Measurements from ENCODE around the gene PRRT1.
A peak's percentile ranks its signal among the peaks of the same experiment; 100 is the strongest.

The PRRT1 gene

DNA sequence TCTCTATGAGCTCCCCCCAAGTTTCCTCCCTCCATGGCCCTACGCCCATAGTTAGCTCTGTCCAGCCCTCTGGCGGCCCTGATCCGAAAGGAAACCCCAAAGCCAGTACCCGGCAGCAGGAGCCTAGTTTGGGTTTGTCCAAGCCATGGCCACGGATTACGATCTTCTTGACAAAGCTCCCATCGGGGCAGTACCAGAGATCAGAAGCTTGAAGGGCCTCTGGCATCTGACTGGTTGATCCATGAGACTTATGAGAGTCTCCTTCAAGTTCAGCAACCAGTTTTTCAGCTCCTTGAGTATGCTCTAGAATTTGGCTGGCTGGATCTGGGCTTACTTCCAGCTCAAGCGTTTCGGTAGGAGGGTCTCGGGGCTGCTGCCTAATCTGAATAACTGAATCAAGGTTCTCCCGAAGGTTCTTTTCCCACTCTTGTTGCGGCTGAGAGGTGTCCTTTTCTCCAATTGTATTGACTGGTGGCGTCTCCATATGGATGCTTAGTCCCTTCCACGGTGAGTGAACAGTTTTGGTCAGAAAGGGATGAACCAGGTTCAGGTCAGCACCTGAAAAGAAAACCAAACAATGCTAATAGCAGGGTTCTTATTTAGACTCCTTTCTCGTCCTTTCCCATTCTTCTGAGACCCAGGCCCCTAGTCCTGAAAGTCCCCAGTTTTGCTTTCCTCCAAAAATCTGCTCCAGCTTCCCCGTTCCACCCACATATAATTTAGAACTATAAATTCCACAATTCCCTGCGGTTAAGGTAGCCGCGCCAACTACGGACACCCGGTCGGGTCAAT, 22.2 kb downstream of the PRRT1 start:
- TF ChIP-seq, protein P1, sequence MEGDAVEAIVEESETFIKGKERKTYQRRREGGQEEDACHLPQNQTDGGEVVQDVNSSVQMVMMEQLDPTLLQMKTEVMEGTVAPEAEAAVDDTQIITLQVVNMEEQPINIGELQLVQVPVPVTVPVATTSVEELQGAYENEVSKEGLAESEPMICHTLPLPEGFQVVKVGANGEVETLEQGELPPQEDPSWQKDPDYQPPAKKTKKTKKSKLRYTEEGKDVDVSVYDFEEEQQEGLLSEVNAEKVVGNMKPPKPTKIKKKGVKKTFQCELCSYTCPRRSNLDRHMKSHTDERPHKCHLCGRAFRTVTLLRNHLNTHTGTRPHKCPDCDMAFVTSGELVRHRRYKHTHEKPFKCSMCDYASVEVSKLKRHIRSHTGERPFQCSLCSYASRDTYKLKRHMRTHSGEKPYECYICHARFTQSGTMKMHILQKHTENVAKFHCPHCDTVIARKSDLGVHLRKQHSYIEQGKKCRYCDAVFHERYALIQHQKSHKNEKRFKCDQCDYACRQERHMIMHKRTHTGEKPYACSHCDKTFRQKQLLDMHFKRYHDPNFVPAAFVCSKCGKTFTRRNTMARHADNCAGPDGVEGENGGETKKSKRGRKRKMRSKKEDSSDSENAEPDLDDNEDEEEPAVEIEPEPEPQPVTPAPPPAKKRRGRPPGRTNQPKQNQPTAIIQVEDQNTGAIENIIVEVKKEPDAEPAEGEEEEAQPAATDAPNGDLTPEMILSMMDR (IDR thresholded peaks at IDR 0.05; ENCODE audit: extremely low read depth, insufficient read depth, missing control alignments): no peak
- in situ Hi-C loops (cut with MboI; ENCODE audit: low pct_unique_long_range_greater_than_20kb, low sequenced_read_pairs, unreplicated experiment): no loop called here
- no peak for DNase-seq (ENCODE audit: low spot score)

DNA sequence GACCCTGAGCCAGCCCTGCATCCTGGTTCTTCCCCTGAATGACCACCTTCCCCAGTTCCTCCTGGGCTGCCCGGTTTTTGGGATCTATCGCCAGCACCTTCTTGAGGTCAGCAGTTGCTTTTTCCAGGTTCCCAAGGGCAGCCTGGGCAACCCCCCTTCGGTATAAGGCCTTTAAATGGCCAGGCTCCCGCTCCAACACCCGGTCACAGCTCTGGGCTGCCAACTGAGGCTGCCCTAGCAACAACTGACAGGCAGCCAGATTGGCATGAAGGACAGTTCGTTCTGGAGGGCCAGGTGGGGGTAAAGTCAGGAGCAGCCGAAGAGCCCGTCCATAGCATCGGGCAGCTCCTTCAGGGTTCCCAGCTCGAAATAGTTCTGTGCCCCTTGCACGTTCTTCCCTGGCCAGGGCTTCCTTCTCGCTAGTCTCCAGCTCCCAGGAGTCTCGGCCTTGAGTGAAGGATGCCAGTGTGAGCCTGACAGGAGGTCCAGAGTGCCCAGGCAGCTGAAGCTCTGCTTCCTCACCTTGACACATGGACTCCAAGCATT, 22.9 kb downstream of the PRRT1 start:
- DNase-seq (ENCODE audit: low spot score): no peak
- in situ Hi-C loops (cut with MboI; ENCODE audit: low pct_unique_long_range_greater_than_20kb, low sequenced_read_pairs, unreplicated experiment): no loop called here

DNA sequence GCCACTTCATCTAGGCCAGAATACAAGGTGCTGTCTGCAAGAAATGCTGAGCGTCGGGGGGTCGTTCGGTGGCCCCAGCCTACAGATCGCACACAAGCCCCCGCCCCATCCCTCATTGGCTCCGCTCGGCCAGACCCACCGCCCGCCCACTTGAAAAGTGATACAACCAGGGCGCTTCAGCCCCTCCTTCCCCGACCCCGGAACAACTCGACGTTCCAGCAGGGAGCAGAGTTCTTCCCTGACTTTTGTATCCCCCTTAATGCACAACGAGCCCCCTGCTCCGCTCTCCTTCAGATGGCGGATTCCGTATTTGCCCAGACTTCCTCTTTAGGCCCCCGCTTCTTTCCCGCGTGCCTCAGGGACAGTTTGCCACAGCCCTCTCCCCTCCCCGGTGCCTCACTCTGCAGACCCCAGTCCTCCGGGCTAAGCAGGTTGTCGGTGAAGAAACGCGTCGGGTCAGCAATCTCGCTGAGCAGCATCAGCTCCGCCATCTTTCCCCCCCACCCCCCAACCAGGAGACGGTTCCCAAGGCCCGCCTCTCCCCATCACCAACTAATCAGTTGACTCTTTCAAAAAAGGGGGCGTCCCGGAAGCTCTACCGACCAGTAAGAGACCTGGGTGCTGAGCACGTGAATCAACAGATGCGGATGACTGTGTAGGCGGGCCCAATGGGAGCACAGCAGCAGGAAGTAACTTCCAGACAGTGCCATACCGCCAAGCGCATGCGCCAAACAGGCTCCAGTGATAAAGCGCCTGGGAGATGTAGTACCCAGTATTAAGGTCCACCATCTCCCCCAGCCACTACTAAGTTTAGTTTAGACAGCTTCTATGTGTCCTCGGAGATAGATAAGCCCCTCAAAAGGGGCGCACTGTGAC, 23.8 kb downstream of the PRRT1 start, which contains the start of gene ATF6B:
TSS of gene ATF6B (minus strand) at position 530 of the 876 bp plus-strand sequence. CDS start at position 491, 39 bp downstream.
- TF ChIP-seq, protein P1 (IDR thresholded peaks at IDR 0.05; ENCODE audit: extremely low read depth, insufficient read depth, missing control alignments): no peak
- DNase-seq (ENCODE audit: low spot score): peak; percentile 98
- in situ Hi-C loops (cut with MboI; ENCODE audit: low pct_unique_long_range_greater_than_20kb, low sequenced_read_pairs, unreplicated experiment): no loop called here

More for the DNA sequence above, 22.9 kb downstream of the PRRT1 start:
- TF ChIP-seq, protein P1 (IDR thresholded peaks at IDR 0.05; ENCODE audit: extremely low read depth, insufficient read depth, missing control alignments): no peak

DNA sequence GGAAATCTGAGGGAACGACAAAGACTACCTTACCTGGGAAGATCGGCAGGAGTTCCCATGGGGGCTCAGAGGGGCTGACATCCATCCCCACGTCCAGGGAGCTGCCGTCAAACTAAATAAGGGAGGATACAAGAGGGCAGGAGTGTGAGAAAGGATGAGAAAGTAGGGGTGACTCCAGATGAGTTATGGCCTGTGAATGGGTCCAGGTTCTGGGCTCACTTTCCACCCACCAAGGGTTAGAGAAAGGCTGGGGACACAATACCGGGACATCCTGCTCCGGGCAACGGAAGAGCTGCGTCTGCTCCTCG, 24.4 kb downstream of the PRRT1 start:
- no peak for DNase-seq (ENCODE audit: low spot score)
- TF ChIP-seq, protein P1 (IDR thresholded peaks at IDR 0.05; ENCODE audit: extremely low read depth, insufficient read depth, missing control alignments): no peak
- in situ Hi-C loops (cut with MboI; ENCODE audit: low pct_unique_long_range_greater_than_20kb, low sequenced_read_pairs, unreplicated experiment): no loop called here

DNA sequence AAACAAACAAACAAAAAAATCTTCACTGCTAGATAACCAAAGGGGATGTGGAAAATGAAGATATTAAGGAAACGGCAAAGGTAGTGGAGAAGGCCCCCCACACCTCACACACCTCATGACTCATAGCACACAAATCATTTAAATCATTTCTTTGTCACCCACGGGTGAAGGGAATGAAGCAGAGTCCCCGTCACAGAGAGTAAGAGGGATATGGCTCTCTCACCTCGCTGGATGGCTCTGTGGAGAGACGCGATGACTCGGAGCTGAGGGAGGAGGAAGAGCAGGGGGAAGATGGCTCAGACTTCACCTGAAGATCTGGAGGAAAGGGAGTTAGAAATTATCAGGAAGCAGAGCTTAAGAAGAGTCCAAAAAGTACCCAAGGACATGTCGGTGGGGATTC, 24.9 kb downstream of the PRRT1 start:
- DNase-seq (ENCODE audit: low spot score): no peak
- TF ChIP-seq, protein P1 (IDR thresholded peaks at IDR 0.05; ENCODE audit: extremely low read depth, insufficient read depth, missing control alignments): no peak
- in situ Hi-C loops (cut with MboI; ENCODE audit: low pct_unique_long_range_greater_than_20kb, low sequenced_read_pairs, unreplicated experiment): no loop called here

DNA sequence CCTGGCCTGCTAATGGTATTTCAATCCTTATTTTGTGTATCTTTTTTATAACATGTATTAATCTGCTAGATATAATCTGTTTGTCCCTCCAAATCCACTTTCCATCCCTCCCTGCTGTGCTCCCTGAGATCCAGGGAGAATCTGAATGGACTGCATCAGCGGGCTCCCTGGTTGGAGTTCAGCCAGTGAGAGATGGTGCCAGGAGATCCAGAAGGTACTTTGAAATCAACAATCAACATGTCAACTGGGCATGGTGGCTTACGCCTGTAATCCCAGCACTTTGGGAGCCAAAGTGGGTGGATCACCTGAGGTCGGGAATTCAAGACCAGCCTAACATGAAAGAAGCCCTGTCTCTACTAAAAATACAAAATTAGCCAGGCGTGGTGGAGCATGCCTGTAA, 28.1 kb downstream of the PRRT1 start:
- TF ChIP-seq, protein P1 (IDR thresholded peaks at IDR 0.05; ENCODE audit: extremely low read depth, insufficient read depth, missing control alignments): no peak
- no peak for DNase-seq (ENCODE audit: low spot score)
- in situ Hi-C loops (cut with MboI; ENCODE audit: low pct_unique_long_range_greater_than_20kb, low sequenced_read_pairs, unreplicated experiment): no loop called here
